Measurements from ENCODE around the gene NUDCD3.

NUDCD3 gene

GRCh38 chr7:44448922-44449583, 41.4 kb downstream of the NUDCD3 start:
- ATAC-seq, result peak; percentile 34
- no peak for TF ChIP-seq CSDC2 (CRISPR knock-in tag; IDR thresholded peaks at IDR 0.05)
- TF ChIP-seq TCF4 (CRISPR knock-in tag; IDR thresholded peaks at IDR 0.05; ENCODE audit: borderline replicate concordance), result no peak
- no peak for TF ChIP-seq ZNF565 (CRISPR knock-in tag; conservative IDR thresholded peaks at IDR 0.05; ENCODE audit: low read depth)
- no peak for TF ChIP-seq ZNF8 (CRISPR knock-in tag; IDR thresholded peaks at IDR 0.05)
- no peak for TF ChIP-seq PATZ1 (CRISPR knock-in tag; IDR thresholded peaks at IDR 0.05; ENCODE audit: borderline replicate concordance)
- no peak for TF ChIP-seq CSRNP3 (CRISPR knock-in tag; IDR thresholded peaks at IDR 0.05)
- TF ChIP-seq TSHZ2 (CRISPR knock-in tag; IDR thresholded peaks at IDR 0.05), result no peak
- no peak for TF ChIP-seq CREB5 (CRISPR knock-in tag; IDR thresholded peaks at IDR 0.05; ENCODE audit: low read depth)
- no peak for TF ChIP-seq ISL1 (CRISPR knock-in tag; IDR thresholded peaks at IDR 0.05)
- no peak for TF ChIP-seq ESRRG (CRISPR knock-in tag; IDR thresholded peaks at IDR 0.05)
- no peak for TF ChIP-seq PPARA (CRISPR knock-in tag; IDR thresholded peaks at IDR 0.05; ENCODE audit: borderline replicate concordance)

GRCh38 chr7:44447874-44448425, 42.5 kb downstream of the NUDCD3 start:
- TF ChIP-seq ZFP3 (CRISPR knock-in tag; IDR thresholded peaks at IDR 0.05) (no peak), OSR1 (CRISPR knock-in tag; IDR thresholded peaks at IDR 0.05) (no peak), CSDC2 (CRISPR knock-in tag; IDR thresholded peaks at IDR 0.05) (no peak), TCF4 (CRISPR knock-in tag; IDR thresholded peaks at IDR 0.05; ENCODE audit: borderline replicate concordance) (no peak), GLIS3 (CRISPR knock-in tag; IDR thresholded peaks at IDR 0.05) (no peak), ARNTL (CRISPR knock-in tag; IDR thresholded peaks at IDR 0.05; ENCODE audit: borderline replicate concordance, low read depth) (no peak), SNAI2 (CRISPR knock-in tag; IDR thresholded peaks at IDR 0.05) (no peak), CSRNP3 (CRISPR knock-in tag; IDR thresholded peaks at IDR 0.05) (no peak), ZNF565 (CRISPR knock-in tag; conservative IDR thresholded peaks at IDR 0.05; ENCODE audit: low read depth) (no peak), PPARA (CRISPR knock-in tag; IDR thresholded peaks at IDR 0.05; ENCODE audit: borderline replicate concordance) (no peak)
- ATAC-seq, result no peak

- ATAC-seq, result no peak
- TF ChIP-seq RARB (CRISPR knock-in tag; IDR thresholded peaks at IDR 0.05), result no peak
- no peak for TF ChIP-seq TSHZ2 (CRISPR knock-in tag; IDR thresholded peaks at IDR 0.05)
- TF ChIP-seq POU6F1 (CRISPR knock-in tag; IDR thresholded peaks at IDR 0.05; ENCODE audit: borderline replicate concordance, low read depth), result no peak
- no peak for TF ChIP-seq ESRRG (CRISPR knock-in tag; IDR thresholded peaks at IDR 0.05)
- TF ChIP-seq OSR1 (CRISPR knock-in tag; IDR thresholded peaks at IDR 0.05), result no peak
- no peak for TF ChIP-seq ZFP30 (CRISPR knock-in tag; IDR thresholded peaks at IDR 0.05)
- no peak for TF ChIP-seq CSRNP3 (CRISPR knock-in tag; IDR thresholded peaks at IDR 0.05)
- no peak for TF ChIP-seq ZNF8 (CRISPR knock-in tag; IDR thresholded peaks at IDR 0.05)
- TF ChIP-seq GLIS3 (CRISPR knock-in tag; IDR thresholded peaks at IDR 0.05), result no peak
- TF ChIP-seq CSDC2 (CRISPR knock-in tag; IDR thresholded peaks at IDR 0.05), result no peak
- no peak for TF ChIP-seq ZNF565 (CRISPR knock-in tag; conservative IDR thresholded peaks at IDR 0.05; ENCODE audit: low read depth)
These were observed 44.3 kb downstream of the NUDCD3 start for GRCh38 chr7:44445986-44446671.

Measured in SK-N-SH treated with all-trans-retinoic acid at 6 μM for 48 hours (cell line).